ENCODE results near the gene PAQR9.
"Not testable (repeated sequence)": the region's sequence is repeated elsewhere in the genome, so short reads cannot be mapped to it uniquely, and the experiment has no call there.

The PAQR9 gene

GRCh38 chr3:142992323-142992722 lies 28.8 kb upstream of the PAQR9 start:
- H3K4me3 ChIP-seq (ENCODE audit: low read depth, low read length), result no peak overlapping the region
- no peak for TF ChIP-seq CTCF (IDR thresholded peaks at IDR 0.05; ENCODE audit: insufficient read depth, low read depth, low read length, missing control alignments)
- DNase-seq (ENCODE audit: low read depth), result no peak

GRCh38 chr3:142990721-142991120 lies 27.2 kb upstream of the PAQR9 start:
- no peak for TF ChIP-seq CTCF (IDR thresholded peaks at IDR 0.05; ENCODE audit: insufficient read depth, low read depth, low read length, missing control alignments)
- DNase-seq (ENCODE audit: low read depth), result peak; percentile 27
- H3K4me3 ChIP-seq (ENCODE audit: low read depth, low read length), result no peak overlapping the region

- DNase-seq (ENCODE audit: low read depth); H3K4me3 ChIP-seq (ENCODE audit: low read depth, low read length): not testable (repeated sequence)
Observed at GRCh38 chr3:142988826-142989225, 25.4 kb upstream of the PAQR9 start.

GRCh38 chr3:142988221-142988620 lies 24.7 kb upstream of the PAQR9 start:
- H3K4me3 ChIP-seq (ENCODE audit: low read depth, low read length); DNase-seq (ENCODE audit: low read depth): not testable (repeated sequence)

GRCh38 chr3:142987707-142988106 lies 24.2 kb upstream of the PAQR9 start:
- H3K4me3 ChIP-seq (ENCODE audit: low read depth, low read length), result no peak overlapping the region
- DNase-seq (ENCODE audit: low read depth), result peak; percentile 64
- TF ChIP-seq CTCF (IDR thresholded peaks at IDR 0.05; ENCODE audit: insufficient read depth, low read depth, low read length, missing control alignments), result no peak

- TF ChIP-seq CTCF (IDR thresholded peaks at IDR 0.05; ENCODE audit: insufficient read depth, low read depth, low read length, missing control alignments), result peak; percentile 50
- DNase-seq (ENCODE audit: low read depth), result peak; percentile 53
- no peak overlapping the region for H3K4me3 ChIP-seq (ENCODE audit: low read depth, low read length)
Observed at GRCh38 chr3:142987080-142987700, 23.7 kb upstream of the PAQR9 start.

GRCh38 chr3:142984255-142984654 lies 20.8 kb upstream of the PAQR9 start:
- DNase-seq (ENCODE audit: low read depth), result no peak
- H3K4me3 ChIP-seq (ENCODE audit: low read depth, low read length), result no peak overlapping the region
- TF ChIP-seq CTCF (IDR thresholded peaks at IDR 0.05; ENCODE audit: insufficient read depth, low read depth, low read length, missing control alignments), result no peak

GRCh38 chr3:142983318-142983717 lies 19.8 kb upstream of the PAQR9 start:
- no peak for DNase-seq (ENCODE audit: low read depth)
- H3K4me3 ChIP-seq (ENCODE audit: low read depth, low read length), result no peak overlapping the region
- no peak for TF ChIP-seq CTCF (IDR thresholded peaks at IDR 0.05; ENCODE audit: insufficient read depth, low read depth, low read length, missing control alignments)
